Measurements from ENCODE around the gene ALG6.
"Not testable (repeated sequence)": the region's sequence is repeated elsewhere in the genome, so short reads cannot be mapped to it uniquely, and the experiment has no call there.

Gene ALG6

GRCh38 chr1:63408331-63408730, 40.9 kb downstream of the ALG6 start:
- H3K4me3 ChIP-seq (ENCODE audit: low read length in 2 of 2): no peak overlapping the region
- H3K36me3 ChIP-seq (ENCODE audit: control insufficient read depth in 2 of 2, insufficient read depth in 2 of 2, low read length in 2 of 2): peaks cover 4% of the 10 kb centered on the region in 2 donors
- no peak overlapping the region for H3K27ac ChIP-seq (ENCODE audit: low read depth in 2 of 2, low read length in 2 of 2)
- H3K4me1 ChIP-seq (ENCODE audit: control insufficient read depth in 2 of 2, insufficient read depth in 2 of 2, low read length in 2 of 2): no peaks in the 10 kb centered on the region
- H3K9ac ChIP-seq (ENCODE audit: low read depth in 1 of 2, low read length in 2 of 2): no peak overlapping the region
- no peaks in the 10 kb centered on the region for H3K27me3 ChIP-seq (ENCODE audit: control insufficient read depth in 2 of 2, insufficient read depth in 2 of 2, low read length in 2 of 2)
- no peaks in the 10 kb centered on the region for H3K9me3 ChIP-seq (ENCODE audit: control insufficient read depth in 2 of 2, low read length in 2 of 2)

- H3K27ac ChIP-seq (ENCODE audit: low read depth in 2 of 2, low read length in 2 of 2): no peak overlapping the region
- H3K4me1 ChIP-seq (ENCODE audit: control insufficient read depth in 2 of 2, insufficient read depth in 2 of 2, low read length in 2 of 2): no peaks in the 10 kb centered on the region
- H3K4me3 ChIP-seq (ENCODE audit: low read length in 2 of 2): no peak overlapping the region
- no peaks in the 10 kb centered on the region for H3K9me3 ChIP-seq (ENCODE audit: control insufficient read depth in 2 of 2, low read length in 2 of 2)
- H3K36me3 ChIP-seq (ENCODE audit: control insufficient read depth in 2 of 2, insufficient read depth in 2 of 2, low read length in 2 of 2): peaks cover 0 to 8% of the 10 kb centered on the region in 2 donors
- H3K9ac ChIP-seq (ENCODE audit: low read depth in 1 of 2, low read length in 2 of 2): no peak overlapping the region
- H3K27me3 ChIP-seq (ENCODE audit: control insufficient read depth in 2 of 2, insufficient read depth in 2 of 2, low read length in 2 of 2): no peaks in the 10 kb centered on the region
These were observed 43.6 kb downstream of the ALG6 start for GRCh38 chr1:63411066-63411465.

- Histone ChIP-seq H3K4me1 (ENCODE audit: control insufficient read depth in 2 of 2, insufficient read depth in 2 of 2, low read length in 2 of 2) (no peaks in the 10 kb centered on the region), H3K27me3 (ENCODE audit: control insufficient read depth in 2 of 2, insufficient read depth in 2 of 2, low read length in 2 of 2) (no peaks in the 10 kb centered on the region), H3K4me3 (ENCODE audit: low read length in 2 of 2) (no peak overlapping the region), H3K36me3 (ENCODE audit: control insufficient read depth in 2 of 2, insufficient read depth in 2 of 2, low read length in 2 of 2) (peaks cover 0 to 8% of the 10 kb centered on the region in 2 donors), H3K9ac (ENCODE audit: low read depth in 1 of 2, low read length in 2 of 2) (no peak overlapping the region), H3K27ac (ENCODE audit: low read depth in 2 of 2, low read length in 2 of 2) (no peak overlapping the region), H3K9me3 (ENCODE audit: control insufficient read depth in 2 of 2, low read length in 2 of 2) (no peaks in the 10 kb centered on the region)
These were observed 46.0 kb downstream of the ALG6 start for GRCh38 chr1:63413394-63413793.

GRCh38 chr1:63414691-63415365, 47.4 kb downstream of the ALG6 start:
- H3K9ac ChIP-seq (ENCODE audit: low read depth in 1 of 2, low read length in 2 of 2): no peak overlapping the region
- no peaks in the 10 kb centered on the region for H3K9me3 ChIP-seq (ENCODE audit: control insufficient read depth in 2 of 2, low read length in 2 of 2)
- no peaks in the 10 kb centered on the region for H3K4me1 ChIP-seq (ENCODE audit: control insufficient read depth in 2 of 2, insufficient read depth in 2 of 2, low read length in 2 of 2)
- no peak overlapping the region for H3K27ac ChIP-seq (ENCODE audit: low read depth in 2 of 2, low read length in 2 of 2)
- no peaks in the 10 kb centered on the region for H3K27me3 ChIP-seq (ENCODE audit: control insufficient read depth in 2 of 2, insufficient read depth in 2 of 2, low read length in 2 of 2)
- H3K36me3 ChIP-seq (ENCODE audit: control insufficient read depth in 2 of 2, insufficient read depth in 2 of 2, low read length in 2 of 2): peaks cover 0 to 8% of the 10 kb centered on the region in 2 donors
- no peak overlapping the region for H3K4me3 ChIP-seq (ENCODE audit: low read length in 2 of 2)

- Histone ChIP-seq H3K9me3 (ENCODE audit: control insufficient read depth in 2 of 2, low read length in 2 of 2) (no peaks in the 10 kb centered on the region), H3K36me3 (ENCODE audit: control insufficient read depth in 2 of 2, insufficient read depth in 2 of 2, low read length in 2 of 2) (peaks cover 0 to 10% of the 10 kb centered on the region in 2 donors), H3K27me3 (ENCODE audit: control insufficient read depth in 2 of 2, insufficient read depth in 2 of 2, low read length in 2 of 2) (no peaks in the 10 kb centered on the region), H3K4me3 (ENCODE audit: low read length in 2 of 2) (no peak overlapping the region), H3K27ac (ENCODE audit: low read depth in 2 of 2, low read length in 2 of 2) (no peak overlapping the region), H3K4me1 (ENCODE audit: control insufficient read depth in 2 of 2, insufficient read depth in 2 of 2, low read length in 2 of 2) (no peaks in the 10 kb centered on the region), H3K9ac (ENCODE audit: low read depth in 1 of 2, low read length in 2 of 2) (no peak overlapping the region)
These were observed 50.7 kb downstream of the ALG6 start for GRCh38 chr1:63418101-63418500.

- H3K9me3 ChIP-seq (ENCODE audit: control insufficient read depth in 2 of 2, low read length in 2 of 2); H3K9ac ChIP-seq (ENCODE audit: low read depth in 1 of 2, low read length in 2 of 2); H3K4me3 ChIP-seq (ENCODE audit: low read length in 2 of 2); H3K36me3 ChIP-seq (ENCODE audit: control insufficient read depth in 2 of 2, insufficient read depth in 2 of 2, low read length in 2 of 2); H3K27ac ChIP-seq (ENCODE audit: low read depth in 2 of 2, low read length in 2 of 2); H3K4me1 ChIP-seq (ENCODE audit: control insufficient read depth in 2 of 2, insufficient read depth in 2 of 2, low read length in 2 of 2); H3K27me3 ChIP-seq (ENCODE audit: control insufficient read depth in 2 of 2, insufficient read depth in 2 of 2, low read length in 2 of 2): not testable (repeated sequence)
These were observed 53.3 kb downstream of the ALG6 start for GRCh38 chr1:63420746-63421145.

GRCh38 chr1:63423649-63424048, 56.2 kb downstream of the ALG6 start:
- peaks cover 2 to 6% of the 10 kb centered on the region in 2 donors for H3K36me3 ChIP-seq (ENCODE audit: control insufficient read depth in 2 of 2, insufficient read depth in 2 of 2, low read length in 2 of 2)
- no peaks in the 10 kb centered on the region for H3K4me1 ChIP-seq (ENCODE audit: control insufficient read depth in 2 of 2, insufficient read depth in 2 of 2, low read length in 2 of 2)
- no peaks in the 10 kb centered on the region for H3K9me3 ChIP-seq (ENCODE audit: control insufficient read depth in 2 of 2, low read length in 2 of 2)
- H3K4me3 ChIP-seq (ENCODE audit: low read length in 2 of 2): no peak overlapping the region
- no peak overlapping the region for H3K9ac ChIP-seq (ENCODE audit: low read depth in 1 of 2, low read length in 2 of 2)
- H3K27me3 ChIP-seq (ENCODE audit: control insufficient read depth in 2 of 2, insufficient read depth in 2 of 2, low read length in 2 of 2): no peaks in the 10 kb centered on the region
- no peak overlapping the region for H3K27ac ChIP-seq (ENCODE audit: low read depth in 2 of 2, low read length in 2 of 2)

- peaks cover 8% of the 10 kb centered on the region in 2 donors for H3K36me3 ChIP-seq (ENCODE audit: control insufficient read depth in 2 of 2, insufficient read depth in 2 of 2, low read length in 2 of 2)
- H3K27ac ChIP-seq (ENCODE audit: low read depth in 2 of 2, low read length in 2 of 2): no peak overlapping the region
- no peak overlapping the region for H3K9ac ChIP-seq (ENCODE audit: low read depth in 1 of 2, low read length in 2 of 2)
- H3K4me3 ChIP-seq (ENCODE audit: low read length in 2 of 2): no peak overlapping the region
- H3K9me3 ChIP-seq (ENCODE audit: control insufficient read depth in 2 of 2, low read length in 2 of 2): peaks cover 0 to 3% of the 10 kb centered on the region in 2 donors
- no peaks in the 10 kb centered on the region for H3K27me3 ChIP-seq (ENCODE audit: control insufficient read depth in 2 of 2, insufficient read depth in 2 of 2, low read length in 2 of 2)
- H3K4me1 ChIP-seq (ENCODE audit: control insufficient read depth in 2 of 2, insufficient read depth in 2 of 2, low read length in 2 of 2): no peaks in the 10 kb centered on the region
These were observed 61.4 kb downstream of the ALG6 start for GRCh38 chr1:63428815-63429214.

GRCh38 chr1:63429281-63429680, 61.9 kb downstream of the ALG6 start:
- Histone ChIP-seq H3K4me3 (ENCODE audit: low read length in 2 of 2) (no peak overlapping the region), H3K9me3 (ENCODE audit: control insufficient read depth in 2 of 2, low read length in 2 of 2) (peaks cover 0 to 3% of the 10 kb centered on the region in 2 donors), H3K9ac (ENCODE audit: low read depth in 1 of 2, low read length in 2 of 2) (no peak overlapping the region), H3K27me3 (ENCODE audit: control insufficient read depth in 2 of 2, insufficient read depth in 2 of 2, low read length in 2 of 2) (no peaks in the 10 kb centered on the region), H3K27ac (ENCODE audit: low read depth in 2 of 2, low read length in 2 of 2) (no peak overlapping the region), H3K4me1 (ENCODE audit: control insufficient read depth in 2 of 2, insufficient read depth in 2 of 2, low read length in 2 of 2) (no peaks in the 10 kb centered on the region), H3K36me3 (ENCODE audit: control insufficient read depth in 2 of 2, insufficient read depth in 2 of 2, low read length in 2 of 2) (peaks cover 8% of the 10 kb centered on the region in 2 donors)

- H3K36me3 ChIP-seq (ENCODE audit: control insufficient read depth in 2 of 2, insufficient read depth in 2 of 2, low read length in 2 of 2): no peaks in the 10 kb centered on the region
- H3K9ac ChIP-seq (ENCODE audit: low read depth in 1 of 2, low read length in 2 of 2): no peak overlapping the region
- no peaks in the 10 kb centered on the region for H3K27me3 ChIP-seq (ENCODE audit: control insufficient read depth in 2 of 2, insufficient read depth in 2 of 2, low read length in 2 of 2)
- peaks cover 0 to 3% of the 10 kb centered on the region in 2 donors for H3K9me3 ChIP-seq (ENCODE audit: control insufficient read depth in 2 of 2, low read length in 2 of 2)
- H3K27ac ChIP-seq (ENCODE audit: low read depth in 2 of 2, low read length in 2 of 2): no peak overlapping the region
- no peaks in the 10 kb centered on the region for H3K4me1 ChIP-seq (ENCODE audit: control insufficient read depth in 2 of 2, insufficient read depth in 2 of 2, low read length in 2 of 2)
- H3K4me3 ChIP-seq (ENCODE audit: low read length in 2 of 2): no peak overlapping the region
These were observed 67.7 kb downstream of the ALG6 start for GRCh38 chr1:63435161-63435560.

- Histone ChIP-seq H3K4me3 (ENCODE audit: low read length in 2 of 2) (no peak overlapping the region), H3K9me3 (ENCODE audit: control insufficient read depth in 2 of 2, low read length in 2 of 2) (no peaks in the 10 kb centered on the region), H3K36me3 (ENCODE audit: control insufficient read depth in 2 of 2, insufficient read depth in 2 of 2, low read length in 2 of 2) (no peaks in the 10 kb centered on the region), H3K9ac (ENCODE audit: low read depth in 1 of 2, low read length in 2 of 2) (no peak overlapping the region), H3K27me3 (ENCODE audit: control insufficient read depth in 2 of 2, insufficient read depth in 2 of 2, low read length in 2 of 2) (no peaks in the 10 kb centered on the region), H3K27ac (ENCODE audit: low read depth in 2 of 2, low read length in 2 of 2) (no peak overlapping the region), H3K4me1 (ENCODE audit: control insufficient read depth in 2 of 2, insufficient read depth in 2 of 2, low read length in 2 of 2) (no peaks in the 10 kb centered on the region)
These were observed 74.7 kb downstream of the ALG6 start for GRCh38 chr1:63442141-63442475.

Data from mucosa of rectum (tissue), 2 donors.